Endothelial cell of umbilical vein (primary cell): ENCODE data around the gene IL17F. TPM values are rescaled to one million over a fixed set of nuclear protein-coding genes. Genes with fewer than 3 reads are reported as not detected.
A peak's percentile ranks its signal among the peaks of the same experiment; 100 is the strongest.

ENCODE experiments used
- BruUV-seq: library from RNA; stranded (reverse); fragments of 400-500 nt; replicated peaks from 2 replicates; lab custom pipeline; 2021; lab: Mats Ljungman, UMichigan
- CTCF ChIA-PET: fragments of 300-600, 350-600 bp; sonication (Branson Sonifier 250); formaldehyde crosslinking; loops from one replicate; lab custom pipeline; 2021; ENCODE audit warnings: antibody characterized with exemption, inconsistent platforms; lab: Charles Lee
- POLR2A ChIA-PET: fragments of 300-600, 350-600 bp; sonication (Branson Sonifier 250); formaldehyde crosslinking; loops from one replicate; lab custom pipeline; 2021; ENCODE audit warnings: antibody characterized with exemption, inconsistent platforms; lab: Charles Lee
- DNase-seq: peaks from one replicate; pipeline ENCODE4 v3.0.0-alpha.2; 2011; ENCODE audit warnings: low read depth, low spot score
- FAIRE-seq: peaks from 2 replicates; lab custom pipeline; 2011; peaks lifted over from hg19 to GRCh38; lab: Jason Lieb, UNC
- H2AFZ ChIP-seq: 2 replicates; pipeline ENCODE4 v1.6.0; 2012; ENCODE audit warnings: low read depth, low read length, control low read depth, inconsistent platforms
- H3K27ac ChIP-seq: 2 replicates; pipeline ENCODE4 v1.5.1; 2011; ENCODE audit warnings: low read depth, mild to moderate bottlenecking, control low read depth, low read length, moderate library complexity; ENCODE audit not compliant: insufficient read depth
- H3K27me3 ChIP-seq, 2 experiments: 2 replicates each; pipeline versions ENCODE4 v1.6.0 to v1.6.1; 2011; ENCODE audit warnings: low read length in 2 of 2, mixed read lengths in 1 of 2; ENCODE audit not compliant: control insufficient read depth in 2 of 2, insufficient read depth in 2 of 2
- H3K36me3 ChIP-seq, 2 experiments: 2 replicates in 1 of 2; 3 replicates in 1 of 2; pipeline ENCODE4 v1.5.1; 2011; ENCODE audit warnings: low read length in 2 of 2, mild to moderate bottlenecking in 1 of 2, moderate library complexity in 1 of 2; ENCODE audit not compliant: control insufficient read depth in 2 of 2, insufficient read depth in 2 of 2; ENCODE audit errors: extremely low read depth in 1 of 2
- H3K4me1 ChIP-seq: 3 replicates; pipeline ENCODE4 v1.5.1; 2011; ENCODE audit warnings: mild to moderate bottlenecking, low read length; ENCODE audit not compliant: control insufficient read depth, insufficient read depth; ENCODE audit errors: extremely low read depth
- H3K4me2 ChIP-seq: 2 replicates; pipeline ENCODE4 v1.6.1; 2011; ENCODE audit warnings: low read length, control low read depth, mixed read lengths; ENCODE audit not compliant: insufficient read depth
- H3K4me3 ChIP-seq, 3 experiments: fragments of 200-600 bp in 1 of 3; sonication (generic), shearing (Covaris generic) in 1 of 3; replicated peaks in 1 of 3; 2 replicates each; pipeline ENCODE4 v1.5.1; 2011 to 2016; ENCODE audit warnings: control low read depth in 3 of 3, low read length in 3 of 3, mild to moderate bottlenecking in 2 of 3, inconsistent platforms in 1 of 3, low read depth in 1 of 3, moderate library complexity in 1 of 3; ENCODE audit not compliant: insufficient read depth in 1 of 3
- H3K79me2 ChIP-seq: 2 replicates; pipeline ENCODE4 v1.6.0; 2012; ENCODE audit warnings: low read length, inconsistent platforms; ENCODE audit not compliant: control insufficient read depth, insufficient read depth
- H3K9ac ChIP-seq: replicated peaks from 2 replicates; pipeline ENCODE3; 2011; ENCODE audit warnings: low read length, control low read depth; ENCODE audit not compliant: insufficient read depth; ENCODE audit errors: extremely low read depth
- H3K9me1 ChIP-seq: replicated peaks from 3 replicates; pipeline ENCODE4 v1.6.0; 2011; ENCODE audit warnings: mild to moderate bottlenecking, low read length; ENCODE audit not compliant: control insufficient read depth, insufficient read depth; ENCODE audit errors: extremely low read depth
- H3K9me3 ChIP-seq: replicated peaks from 2 replicates; pipeline ENCODE4 v1.5.1; 2012; ENCODE audit warnings: low read length, inconsistent platforms; ENCODE audit not compliant: control insufficient read depth, insufficient read depth
- H4K20me1 ChIP-seq: replicated peaks from 2 replicates; pipeline ENCODE3; 2011; ENCODE audit warnings: mild to moderate bottlenecking, low read length; ENCODE audit not compliant: control insufficient read depth, insufficient read depth; ENCODE audit errors: extremely low read depth
- FOS ChIP-seq: IDR thresholded peaks from 2 replicates; pipeline ENCODE4 v1.6.1; 2011; ENCODE audit warnings: mild to moderate bottlenecking, low read length, moderate library complexity, borderline replicate concordance; ENCODE audit not compliant: insufficient read depth
- GATA2 ChIP-seq: IDR thresholded peaks from 2 replicates; pipeline ENCODE4 v1.7.0; 2011; ENCODE audit warnings: low read depth, mild to moderate bottlenecking, moderate library complexity, mixed read lengths, low read length; ENCODE audit not compliant: insufficient read length, insufficient read depth
- JUN ChIP-seq: IDR thresholded peaks from 2 replicates; pipeline ENCODE4 v1.6.1; 2011; ENCODE audit warnings: borderline replicate concordance, low read depth; ENCODE audit not compliant: insufficient read length, insufficient read depth
- POLR2A ChIP-seq: IDR thresholded peaks from 2 replicates; pipeline ENCODE4 v1.6.1; 2012; ENCODE audit warnings: low read depth, mild to moderate bottlenecking, control low read depth, low read length
- POLR2AphosphoS5 ChIP-seq: IDR thresholded peaks from 2 replicates; pipeline ENCODE4 v1.6.1; 2012; ENCODE audit warnings: low read depth, mild to moderate bottlenecking, control low read depth, low read length, moderate library complexity; ENCODE audit not compliant: insufficient read depth
- dilution Hi-C: fragments of 300-500 bp; cut with MboI; formaldehyde crosslinking; loops from one replicate; pipeline ENCODE4 v1.15.0; 2019; ENCODE audit warnings: low sequenced_read_pairs; ENCODE audit not compliant: extremely low pct_ligation_motif_present
- intact Hi-C: fragments of 100-400 bp; cut with micrococcal nuclease; formaldehyde crosslinking; loops from one replicate; pipeline ENCODE4 v1.10.0; 2022
- polyA plus RNA-seq, 4 experiments: library from polyadenylated mRNA; depleted of rRNA in 3 of 4; stranded (reverse) in 3 of 4; unstranded in 1 of 4; fragments of >200 nt; gene quantifications; 2 replicates each; pipeline versions ENCODE4 v1.2.1 to v1.2.3, GENCODE V29; 2011 to 2012; ENCODE audit warnings: missing spikeins in 1 of 4
- total RNA-seq: library from RNA; stranded (reverse); gene quantifications from 2 replicates; pipeline ENCODE4 v1.2.3, GENCODE V29; 2021
- TF ChIP-seq, protein P1 (sequence below), 2 donors: IDR thresholded peaks; 1 replicate in 1 of 2; 2 replicates in 1 of 2; pipeline ENCODE4 v1.5.1; 2011; ENCODE audit warnings: low read length in 2 of 2, mild to moderate bottlenecking in 2 of 2, moderate library complexity in 2 of 2, control low read depth in 1 of 2, inconsistent platforms in 1 of 2, low read depth in 1 of 2; ENCODE audit not compliant: insufficient read depth in 1 of 2; ENCODE audit errors: extremely low read depth in 1 of 2

IL17F gene
- total and polyA plus RNA-seq, 2 donors (not counting 3 experiments of a cell fraction or from before 2014, with no cell fraction given) = not detected

- no peaks in the 10 kb centered on the region for H3K36me3 ChIP-seq
- FAIRE-seq (peak; percentile 67), DNase-seq (peak; percentile 45)
- H3K9ac ChIP-seq = no peak overlapping the region
- H3K4me2 ChIP-seq = no peak overlapping the region
- H3K4me3 ChIP-seq = no peak overlapping the region
- dilution Hi-C loops (no loop called here), intact Hi-C loops (loop anchor here (1.0 to 10.0 kb wide), 5 partner anchors 71 to 379 kb away; partner anchors contain the start of gene PKHD1)
- no peaks in the 10 kb centered on the region for H3K9me1 ChIP-seq
- H3K4me1 ChIP-seq = no peaks in the 10 kb centered on the region
- no peaks in the 10 kb centered on the region for H4K20me1 ChIP-seq
- no peak overlapping the region for H2AFZ ChIP-seq
- BruUV-seq = no TSS peak
- TF ChIP-seq POLR2A = no peak
- TF ChIP-seq, protein P1, sequence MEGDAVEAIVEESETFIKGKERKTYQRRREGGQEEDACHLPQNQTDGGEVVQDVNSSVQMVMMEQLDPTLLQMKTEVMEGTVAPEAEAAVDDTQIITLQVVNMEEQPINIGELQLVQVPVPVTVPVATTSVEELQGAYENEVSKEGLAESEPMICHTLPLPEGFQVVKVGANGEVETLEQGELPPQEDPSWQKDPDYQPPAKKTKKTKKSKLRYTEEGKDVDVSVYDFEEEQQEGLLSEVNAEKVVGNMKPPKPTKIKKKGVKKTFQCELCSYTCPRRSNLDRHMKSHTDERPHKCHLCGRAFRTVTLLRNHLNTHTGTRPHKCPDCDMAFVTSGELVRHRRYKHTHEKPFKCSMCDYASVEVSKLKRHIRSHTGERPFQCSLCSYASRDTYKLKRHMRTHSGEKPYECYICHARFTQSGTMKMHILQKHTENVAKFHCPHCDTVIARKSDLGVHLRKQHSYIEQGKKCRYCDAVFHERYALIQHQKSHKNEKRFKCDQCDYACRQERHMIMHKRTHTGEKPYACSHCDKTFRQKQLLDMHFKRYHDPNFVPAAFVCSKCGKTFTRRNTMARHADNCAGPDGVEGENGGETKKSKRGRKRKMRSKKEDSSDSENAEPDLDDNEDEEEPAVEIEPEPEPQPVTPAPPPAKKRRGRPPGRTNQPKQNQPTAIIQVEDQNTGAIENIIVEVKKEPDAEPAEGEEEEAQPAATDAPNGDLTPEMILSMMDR (IDR thresholded peaks at IDR 0.05; ENCODE audit: extremely low read depth in 1 of 2, insufficient read depth in 1 of 2, low read depth in 1 of 2, low read length in 2 of 2) = peak; percentile 46 to 51
- TF ChIP-seq JUN = no peak
- TF ChIP-seq GATA2 = no peak
- no peak for TF ChIP-seq POLR2AphosphoS5
- no peak for TF ChIP-seq FOS
- ChIA-PET POLR2A (no interaction called here), CTCF (interaction anchor here (0.6 to 1.7 kb wide), 21 partner anchors 8 to 380 kb away, joined by 3 to 15 read pairs (median 4); no protein-coding TSS in a partner anchor)
- no peaks in the 10 kb centered on the region for H3K27me3 ChIP-seq
- H3K9me3 ChIP-seq = no peaks in the 10 kb centered on the region
- H3K79me2 ChIP-seq = no peaks in the 10 kb centered on the region
- no peak overlapping the region for H3K27ac ChIP-seq
These were observed 10.1 kb downstream of the IL17F start for GRCh38 chr6:52233975-52234823.
